Measurements from ENCODE around the gene AHCYL2.

GRCh38 chr7:129205126-129205818 lies 19.6 kb upstream of the AHCYL2 start:
- TF ChIP-seq CTCF (IDR thresholded peaks at IDR 0.05; ENCODE audit: insufficient read depth, low read length, poor library complexity, severe bottlenecking) (no peak), EZH2phosphoT487 (conservative IDR thresholded peaks at IDR 0.05; ENCODE audit: low read length) (no peak)

All from SU-DHL-6 (cell line).